Loucy (cell line): ENCODE results near the gene SMIM35.

Experiments
- CTCF ChIP-seq: fragments of 200-600 bp; sonication (generic); conservative IDR thresholded peaks from 2 replicates; pipeline ENCODE4 v1.5.1; 2014; ENCODE audit warnings: mild to moderate bottlenecking, antibody characterized with exemption, low read length
- EZH2phosphoT487 ChIP-seq: fragments of 200-600 bp; IDR thresholded peaks from 2 replicates; pipeline ENCODE4 v1.6.1; 2018; ENCODE audit warnings: antibody characterized with exemption, mild to moderate bottlenecking, moderate library complexity, borderline replicate concordance

GRCh38 chr11:118086913-118087768 is at the start of gene SMIM35:
- TF ChIP-seq CTCF = no peak
- no peak for TF ChIP-seq EZH2phosphoT487
